Thymus (tissue), 11 donors: ENCODE measurements around the gene PDZD2. TPM values are rescaled to one million over a fixed set of nuclear protein-coding genes. Genes with fewer than 3 reads are reported as not detected.
A peak's percentile ranks its signal among the peaks of the same experiment; 100 is the strongest.

Experiments
- DNase-seq, 9 donors: peaks; one replicate each; pipeline ENCODE4 v3.0.0-alpha.2; 2013; ENCODE audit warnings: low spot score in 9 of 9, low read depth in 6 of 9, missing footprints in 1 of 9
- H3K27ac ChIP-seq, 2 donors: one replicate each; pipeline ENCODE4 v1.5.1; 2013; ENCODE audit warnings: control low read depth in 1 of 2, low read depth in 1 of 2, low read length in 1 of 2, mild to moderate bottlenecking in 1 of 2, moderate library complexity in 1 of 2
- H3K27me3 ChIP-seq, 2 donors: one replicate each; pipeline ENCODE4 v1.5.1; 2013; ENCODE audit warnings: low read length in 1 of 2; ENCODE audit not compliant: control insufficient read depth in 2 of 2, insufficient read depth in 1 of 2
- H3K36me3 ChIP-seq, 2 donors: one replicate each; pipeline ENCODE4 v1.5.1; 2013; ENCODE audit warnings: low read length in 1 of 2, mild to moderate bottlenecking in 1 of 2, moderate library complexity in 1 of 2; ENCODE audit not compliant: control insufficient read depth in 2 of 2, insufficient read depth in 2 of 2
- H3K4me1 ChIP-seq, 2 donors: one replicate each; pipeline ENCODE4 v1.5.1; 2013; ENCODE audit warnings: low read length in 2 of 2; ENCODE audit not compliant: control insufficient read depth in 2 of 2, insufficient read depth in 2 of 2
- H3K4me3 ChIP-seq, 2 donors: one replicate each; pipeline ENCODE4 v1.5.1; 2013; ENCODE audit warnings: low read length in 2 of 2, control low read depth in 1 of 2, mild to moderate bottlenecking in 1 of 2
- H3K9me3 ChIP-seq, 2 donors: one replicate each; pipeline ENCODE4 v1.5.1; 2013; ENCODE audit warnings: low read length in 1 of 2, mild to moderate bottlenecking in 1 of 2; ENCODE audit not compliant: control insufficient read depth in 2 of 2, insufficient read depth in 1 of 2
- WGBS: extraction: QIAGEN DNeasy Blood & Tissue Kit; methylation state at CpG from one replicate; pipeline ENCODE4 v1.1.7; 2013; 5-methylcytosine and 5-hydroxymethylcytosine counted together
- polyA plus RNA-seq: library from polyadenylated mRNA; stranded (reverse); fragments of 200-250 nt; gene quantifications from one replicate; pipeline ENCODE4 v1.2.3, GENCODE V29; 2013
- total RNA-seq: library from RNA; stranded (reverse); fragments of 120-200 nt; gene quantifications from one replicate; pipeline ENCODE4 v1.2.4, GENCODE V29; 2013
- donor health status: healthy.

PDZD2 gene
- total and polyA plus RNA-seq, 2 donors: 4.4 to 6.8 TPM

GRCh38 chr5:31860726-31861433 is 221.9 kb downstream of the PDZD2 start:
- Histone ChIP-seq H3K27ac (no peak overlapping the region), H3K27me3 (peaks cover 0 to 7% of the 10 kb centered on the region in 2 donors), H3K9me3 (peaks cover 0 to 6% of the 10 kb centered on the region in 2 donors), H3K36me3 (no peaks in the 10 kb centered on the region), H3K4me3 (no peak overlapping the region), H3K4me1 (peaks cover 0 to 3% of the 10 kb centered on the region in 2 donors)
- 93% methylated on average over 9 of the region's 9 CpGs for WGBS
- DNase-seq: no peak

- H3K9me3 ChIP-seq: peaks cover 0 to 6% of the 10 kb centered on the region in 2 donors
- no peak overlapping the region for H3K27ac ChIP-seq
- DNase-seq: no peak
- H3K27me3 ChIP-seq: no peaks in the 10 kb centered on the region
- WGBS: 86% methylated on average over 3 of the region's 3 CpGs
- no peaks in the 10 kb centered on the region for H3K36me3 ChIP-seq
- peaks cover 0 to 10% of the 10 kb centered on the region in 2 donors for H3K4me1 ChIP-seq
- H3K4me3 ChIP-seq: no peak overlapping the region
Observed at GRCh38 chr5:31861601-31862000, 222.7 kb downstream of the PDZD2 start.

GRCh38 chr5:31863991-31864411 is 225.1 kb downstream of the PDZD2 start:
- Histone ChIP-seq H3K36me3 (no peaks in the 10 kb centered on the region), H3K4me1 (peaks cover 7 to 24% of the 10 kb centered on the region in 2 donors), H3K27ac (no peak overlapping the region), H3K27me3 (no peaks in the 10 kb centered on the region), H3K9me3 (peaks cover 0 to 1% of the 10 kb centered on the region in 2 donors), H3K4me3 (no peak overlapping the region)
- WGBS: 47% methylated on average over 4 of the region's 4 CpGs
- DNase-seq: no peak

GRCh38 chr5:31866166-31866565 is 227.2 kb downstream of the PDZD2 start:
- Histone ChIP-seq H3K4me1 (peaks cover 7 to 24% of the 10 kb centered on the region in 2 donors), H3K4me3 (no peak overlapping the region), H3K9me3 (no peaks in the 10 kb centered on the region), H3K27me3 (no peaks in the 10 kb centered on the region), H3K36me3 (no peaks in the 10 kb centered on the region), H3K27ac (no peak overlapping the region)
- 22% methylated on average over 10 of the region's 10 CpGs for WGBS
- peak in 1 of 9 donors; percentile 15 for DNase-seq

DNA sequence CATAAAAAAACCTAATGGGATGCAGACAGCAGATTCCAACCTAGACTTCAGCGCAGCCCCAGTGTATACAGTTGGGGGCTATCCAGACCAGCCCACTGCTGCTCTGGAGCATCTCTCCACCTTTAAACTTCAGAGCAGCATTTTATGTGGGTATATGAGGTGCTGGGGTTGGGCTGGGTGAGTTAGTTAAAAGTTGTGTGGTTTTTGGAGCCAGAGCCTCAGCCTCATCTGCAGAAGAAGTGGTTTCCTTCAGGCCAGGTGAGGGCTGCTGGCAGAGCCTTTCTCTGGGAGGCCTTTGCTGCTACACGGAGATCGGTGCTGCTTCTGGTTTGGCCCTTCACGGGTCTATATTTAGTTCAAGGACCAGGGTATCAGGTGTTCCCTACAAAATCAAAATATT is 228.3 kb downstream of the PDZD2 start:
- Histone ChIP-seq H3K4me3 (no peak overlapping the region), H3K36me3 (no peaks in the 10 kb centered on the region), H3K4me1 (peaks cover 7 to 24% of the 10 kb centered on the region in 2 donors), H3K27me3 (no peaks in the 10 kb centered on the region), H3K9me3 (no peaks in the 10 kb centered on the region), H3K27ac (no peak overlapping the region)
- WGBS: 20% methylated on average over 4 of the region's 4 CpGs
- DNase-seq: peak in 1 of 9 donors; percentile 41

DNA sequence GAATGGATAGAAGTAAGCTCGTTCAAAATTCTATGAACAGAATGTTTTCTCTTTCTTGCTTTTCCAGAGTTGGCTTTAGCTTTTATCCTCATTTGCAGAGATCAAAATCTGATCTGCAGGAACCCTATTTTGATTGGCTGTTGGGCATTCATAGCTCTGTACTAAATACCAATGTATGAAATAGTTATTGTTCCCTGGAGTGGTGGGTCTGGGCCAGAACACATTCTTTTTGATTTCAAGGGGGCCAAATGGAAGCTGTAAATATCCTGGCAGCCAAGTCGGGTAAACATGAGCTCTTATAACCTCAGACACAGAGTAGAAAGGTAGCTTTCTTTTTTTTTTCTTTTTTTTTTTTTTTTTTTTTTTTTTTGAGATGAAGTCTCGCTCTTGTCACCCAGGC is 241.5 kb downstream of the PDZD2 start:
- Histone ChIP-seq H3K27ac (no peak overlapping the region), H3K4me1 (no peaks in the 10 kb centered on the region), H3K36me3 (no peaks in the 10 kb centered on the region), H3K9me3 (no peaks in the 10 kb centered on the region), H3K27me3 (no peaks in the 10 kb centered on the region), H3K4me3 (no peak overlapping the region)
- DNase-seq: no peak
- 96% methylated on average over 3 of the region's 3 CpGs for WGBS

DNA sequence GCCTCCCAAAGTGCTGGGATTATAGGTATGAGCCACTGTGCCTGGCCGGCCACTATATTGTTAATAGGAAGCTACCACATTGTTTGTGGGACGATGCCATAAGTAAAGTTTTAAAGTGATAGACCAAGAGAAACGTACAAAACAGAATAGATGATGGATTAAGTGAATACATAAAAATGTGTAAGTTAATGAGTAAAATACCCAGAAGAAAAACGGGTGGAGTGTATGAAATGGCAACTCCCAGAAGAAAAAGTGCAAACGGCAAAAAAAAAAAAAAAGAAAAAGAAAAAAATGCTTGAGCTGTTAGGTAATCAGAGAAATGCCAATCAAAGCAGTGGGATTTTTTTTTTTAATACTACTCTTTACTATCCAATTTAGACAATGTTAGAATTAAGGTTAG is 246.0 kb downstream of the PDZD2 start:
- Histone ChIP-seq H3K27me3 (no peaks in the 10 kb centered on the region), H3K9me3 (no peaks in the 10 kb centered on the region), H3K36me3 (no peaks in the 10 kb centered on the region), H3K27ac (no peak overlapping the region), H3K4me3 (no peak overlapping the region), H3K4me1 (no peaks in the 10 kb centered on the region)
- DNase-seq: no peak
- 89% methylated on average over 5 of the region's 5 CpGs for WGBS

- no peak overlapping the region for H3K4me3 ChIP-seq
- H3K4me1 ChIP-seq: no peaks in the 10 kb centered on the region
- no peaks in the 10 kb centered on the region for H3K27me3 ChIP-seq
- H3K36me3 ChIP-seq: no peaks in the 10 kb centered on the region
- H3K27ac ChIP-seq: no peak overlapping the region
- no peak for DNase-seq
- 51% methylated on average over 4 of the region's 4 CpGs for WGBS
- no peaks in the 10 kb centered on the region for H3K9me3 ChIP-seq
Observed at GRCh38 chr5:31886206-31886605, 247.3 kb downstream of the PDZD2 start.

- no peak overlapping the region for H3K27ac ChIP-seq
- no peaks in the 10 kb centered on the region for H3K27me3 ChIP-seq
- no peak for DNase-seq
- H3K4me3 ChIP-seq: no peak overlapping the region
- 93% methylated on average over 7 of the region's 7 CpGs for WGBS
- H3K4me1 ChIP-seq: no peaks in the 10 kb centered on the region
- no peaks in the 10 kb centered on the region for H3K36me3 ChIP-seq
- no peaks in the 10 kb centered on the region for H3K9me3 ChIP-seq
Observed at GRCh38 chr5:31887556-31887955, 248.6 kb downstream of the PDZD2 start.
